A549 (cell line): ENCODE results near the gene CACNA1D.

ENCODE experiments used
- BHLHE40 ChIP-seq: IDR thresholded peaks from 2 replicates; pipeline ENCODE4 v1.6.1; 2012; ENCODE audit warnings: low read depth, low read length, inconsistent platforms
- CTCF ChIP-seq: fragments of >200 bp; sonication (Bioruptor Twin); formaldehyde crosslinking; IDR thresholded peaks from 3 replicates; pipeline ENCODE4 v1.5.1; 2016
- ELK1 ChIP-seq: fragments of 150-350 bp; IDR thresholded peaks from 2 replicates; pipeline ENCODE4 v1.6.1; 2014; ENCODE audit warnings: low read depth, mild to moderate bottlenecking, low read length
- ESRRA ChIP-seq: fragments of 150-350 bp; IDR thresholded peaks from 2 replicates; pipeline ENCODE4 v1.6.1; 2014; ENCODE audit warnings: mild to moderate bottlenecking, low read length, borderline replicate concordance
- MAFK ChIP-seq: fragments of 450-650 bp; IDR thresholded peaks from 2 replicates; pipeline ENCODE4 v1.6.1; 2014; ENCODE audit not compliant: partially characterized antibody

GRCh38 chr3:53657651-53658050 lies 163.2 kb downstream of the CACNA1D start:
- TF ChIP-seq ELK1 = no peak
- TF ChIP-seq MAFK = no peak
- no peak for TF ChIP-seq CTCF
- no peak for TF ChIP-seq BHLHE40
- TF ChIP-seq ESRRA = no peak
